MM.1S (cell line): ENCODE data around the gene PPA2.

ENCODE experiments used
- CTCF ChIP-seq: fragments of 300-600 bp; sonication (generic); IDR thresholded peaks from 2 replicates; pipeline ENCODE4 v1.5.1; 2016; ENCODE audit warnings: antibody characterized with exemption, low read length, mixed read lengths
- EZH2 ChIP-seq: fragments of 300-600 bp; sonication (generic); optimal IDR thresholded peaks from 2 replicates; pipeline ENCODE3; 2017; ENCODE audit warnings: low read depth, mild to moderate bottlenecking, antibody characterized with exemption, low read length, mixed read lengths

GRCh38 chr4:105503484-105503883 lies 29.6 kb upstream of the PPA2 start:
- TF ChIP-seq CTCF (no peak), EZH2 (no peak)
